Neural progenitor cell (in vitro differentiated cells): ENCODE measurements around the gene FOXK2. TPM values are rescaled to one million over a fixed set of nuclear protein-coding genes. Genes with fewer than 3 reads are reported as not detected.

Source experiments
- DNase-seq: peaks from one replicate; pipeline ENCODE4 v3.0.0-alpha.2; 2016; ENCODE audit warnings: low spot score
- H2AFZ ChIP-seq: fragments of 200-600 bp; sonication (generic); replicated peaks from 2 replicates; pipeline ENCODE4 v1.6.1; 2016; ENCODE audit warnings: antibody characterized with exemption
- H3F3A ChIP-seq: fragments of 200-600 bp; sonication (generic); 2 replicates; pipeline ENCODE4 v1.6.1; 2016; ENCODE audit warnings: antibody characterized with exemption, low read depth
- H3K27ac ChIP-seq: fragments of 200-600 bp; sonication (generic); 2 replicates; pipeline ENCODE4 v1.5.1; 2016; ENCODE audit warnings: mild to moderate bottlenecking
- H3K27me3 ChIP-seq: fragments of 200-600 bp; sonication (generic); 2 replicates; pipeline ENCODE4 v1.6.1; 2016; ENCODE audit warnings: mild to moderate bottlenecking, moderate library complexity
- H3K36me3 ChIP-seq: fragments of 200-600 bp; sonication (generic); 2 replicates; pipeline ENCODE4 v1.5.1; 2016
- H3K4me1 ChIP-seq: fragments of 200-600 bp; sonication (generic); 2 replicates; pipeline ENCODE4 v1.6.1; 2016; ENCODE audit warnings: mixed run types
- H3K4me2 ChIP-seq: fragments of 200-600 bp; sonication (generic); 2 replicates; pipeline ENCODE4 v1.6.1; 2016
- H3K4me3 ChIP-seq: fragments of 200-600 bp; sonication (generic); 2 replicates; pipeline ENCODE4 v1.5.1; 2016
- H3K79me2 ChIP-seq: fragments of 200-600 bp; sonication (generic); 2 replicates; pipeline ENCODE4 v1.6.1; 2016; ENCODE audit warnings: low read depth
- H3K9ac ChIP-seq: fragments of 200-600 bp; sonication (generic); 2 replicates; pipeline ENCODE4 v1.6.1; 2016
- H3K9me3 ChIP-seq: fragments of 200-600 bp; sonication (generic); 2 replicates; pipeline ENCODE4 v1.5.1; 2016; ENCODE audit warnings: low read depth
- H4K20me1 ChIP-seq: fragments of 200-600 bp; sonication (generic); 2 replicates; pipeline ENCODE4 v1.6.1; 2016; ENCODE audit warnings: low read depth
- H3K27ac Mint-ChIP-seq: 3 replicates; pipeline ENCODE4 v1.8.0; 2021; ENCODE audit warnings: mixed read lengths
- H3K27me3 Mint-ChIP-seq: 2 replicates; pipeline ENCODE4 v1.8.0; 2022; ENCODE audit warnings: low read depth, mild to moderate bottlenecking, inconsistent platforms, moderate library complexity, mixed read lengths; ENCODE audit not compliant: insufficient read depth
- H3K36me3 Mint-ChIP-seq: 3 replicates; pipeline ENCODE4 v1.8.0; 2021; ENCODE audit warnings: mixed read lengths
- H3K4me1 Mint-ChIP-seq: 3 replicates; pipeline ENCODE4 v1.8.0; 2021; ENCODE audit warnings: mixed read lengths
- H3K4me3 Mint-ChIP-seq: 3 replicates; pipeline ENCODE4 v1.8.0; 2021; ENCODE audit warnings: mild to moderate bottlenecking, moderate library complexity, mixed read lengths
- H3K9me3 Mint-ChIP-seq: 3 replicates; pipeline ENCODE4 v1.8.0; 2020; ENCODE audit warnings: mixed read lengths
- EZH2 ChIP-seq: fragments of 200-600 bp; sonication (generic); IDR thresholded peaks from 2 replicates; pipeline ENCODE4 v1.6.1; 2017; ENCODE audit warnings: antibody characterized with exemption, mild to moderate bottlenecking, moderate library complexity
- EZH2phosphoT487 ChIP-seq: fragments of 200-600 bp; sonication (generic); IDR thresholded peaks from 2 replicates; pipeline ENCODE4 v1.6.1; 2017; ENCODE audit warnings: antibody characterized with exemption
- total RNA-seq: library from RNA; depleted of rRNA; stranded (reverse); fragments of >200 nt; gene quantifications from 2 replicates; pipeline ENCODE4 v1.2.3, GENCODE V29; 2015; ENCODE audit warnings: low replicate concordance
- TF ChIP-seq, protein P1 (sequence below): fragments of 200-600 bp; sonication (generic); IDR thresholded peaks from 2 replicates; pipeline ENCODE4 v1.5.1; 2017; ENCODE audit warnings: antibody characterized with exemption, mild to moderate bottlenecking

FOXK2 gene
- total RNA-seq, 1 donor from 2014 or later, result 28.1 TPM

DNA sequence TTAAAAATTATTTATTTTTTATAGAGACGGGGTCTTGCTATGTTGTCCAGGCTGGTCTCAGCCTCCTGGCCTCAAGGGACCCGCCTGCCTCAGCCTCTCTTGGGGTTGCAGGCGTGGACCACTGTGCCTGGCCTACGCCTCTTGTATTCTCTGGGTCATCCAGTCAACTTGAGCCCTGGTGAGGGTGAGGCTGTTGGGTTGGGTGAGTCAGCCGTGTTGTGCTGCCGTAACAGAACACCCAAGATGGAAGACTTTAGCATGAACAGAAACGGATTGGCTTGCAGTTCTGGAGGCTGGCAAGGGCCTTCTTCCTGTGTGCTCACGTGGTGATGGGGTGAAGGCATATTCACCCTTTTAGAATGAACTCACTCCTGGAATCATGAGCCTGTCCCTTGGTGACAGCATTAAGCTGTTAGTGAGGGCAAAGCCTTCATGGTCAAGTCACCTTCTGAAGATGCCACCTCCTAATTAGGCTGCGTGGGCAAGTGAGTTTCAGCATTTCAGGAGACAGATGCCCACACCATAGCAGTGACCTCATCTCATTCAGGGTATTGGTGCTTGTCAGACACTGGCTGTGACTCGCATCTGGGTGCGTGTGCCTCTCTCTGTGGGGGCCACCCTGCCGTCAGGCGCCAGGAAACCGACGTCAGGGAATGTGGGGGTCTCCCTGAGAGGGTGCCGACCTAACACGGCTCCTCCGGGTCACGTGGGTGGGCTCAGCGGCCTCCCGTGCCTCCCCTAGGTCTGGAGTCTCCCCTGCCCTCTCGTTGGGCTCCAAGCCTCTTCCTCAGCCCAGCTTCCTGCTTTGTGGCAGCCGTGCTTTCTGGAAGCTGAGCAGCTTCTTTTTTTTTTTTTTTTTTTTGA is 79.0 kb downstream of the FOXK2 start:
- peaks cover 3% of the 10 kb centered on the region for H3K4me1 ChIP-seq
- no peak overlapping the region for H2AFZ ChIP-seq
- H3K27ac ChIP-seq, result no peak overlapping the region
- Mint-ChIP-seq H3K9me3 (no peaks in the 10 kb centered on the region), H3K36me3 (peaks cover 36% of the 10 kb centered on the region), H3K27ac (no peak overlapping the region), H3K27me3 (peaks cover 6% of the 10 kb centered on the region), H3K4me1 (peaks cover 18% of the 10 kb centered on the region), H3K4me3 (no peak overlapping the region)
- H3K4me2 ChIP-seq, result no peak overlapping the region
- no peak overlapping the region for H3K4me3 ChIP-seq
- DNase-seq, result no peak
- peaks cover 13% of the 10 kb centered on the region for H4K20me1 ChIP-seq
- H3K36me3 ChIP-seq, result no peaks in the 10 kb centered on the region
- peaks cover 7% of the 10 kb centered on the region for H3K79me2 ChIP-seq
- H3K9ac ChIP-seq, result no peak overlapping the region
- TF ChIP-seq EZH2phosphoT487, result no peak
- TF ChIP-seq EZH2, result no peak
- TF ChIP-seq, protein P1, sequence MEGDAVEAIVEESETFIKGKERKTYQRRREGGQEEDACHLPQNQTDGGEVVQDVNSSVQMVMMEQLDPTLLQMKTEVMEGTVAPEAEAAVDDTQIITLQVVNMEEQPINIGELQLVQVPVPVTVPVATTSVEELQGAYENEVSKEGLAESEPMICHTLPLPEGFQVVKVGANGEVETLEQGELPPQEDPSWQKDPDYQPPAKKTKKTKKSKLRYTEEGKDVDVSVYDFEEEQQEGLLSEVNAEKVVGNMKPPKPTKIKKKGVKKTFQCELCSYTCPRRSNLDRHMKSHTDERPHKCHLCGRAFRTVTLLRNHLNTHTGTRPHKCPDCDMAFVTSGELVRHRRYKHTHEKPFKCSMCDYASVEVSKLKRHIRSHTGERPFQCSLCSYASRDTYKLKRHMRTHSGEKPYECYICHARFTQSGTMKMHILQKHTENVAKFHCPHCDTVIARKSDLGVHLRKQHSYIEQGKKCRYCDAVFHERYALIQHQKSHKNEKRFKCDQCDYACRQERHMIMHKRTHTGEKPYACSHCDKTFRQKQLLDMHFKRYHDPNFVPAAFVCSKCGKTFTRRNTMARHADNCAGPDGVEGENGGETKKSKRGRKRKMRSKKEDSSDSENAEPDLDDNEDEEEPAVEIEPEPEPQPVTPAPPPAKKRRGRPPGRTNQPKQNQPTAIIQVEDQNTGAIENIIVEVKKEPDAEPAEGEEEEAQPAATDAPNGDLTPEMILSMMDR, result no peak
- no peaks in the 10 kb centered on the region for H3K9me3 ChIP-seq
- H3K27me3 ChIP-seq, result no peaks in the 10 kb centered on the region
- peaks cover 8% of the 10 kb centered on the region for H3F3A ChIP-seq

DNA sequence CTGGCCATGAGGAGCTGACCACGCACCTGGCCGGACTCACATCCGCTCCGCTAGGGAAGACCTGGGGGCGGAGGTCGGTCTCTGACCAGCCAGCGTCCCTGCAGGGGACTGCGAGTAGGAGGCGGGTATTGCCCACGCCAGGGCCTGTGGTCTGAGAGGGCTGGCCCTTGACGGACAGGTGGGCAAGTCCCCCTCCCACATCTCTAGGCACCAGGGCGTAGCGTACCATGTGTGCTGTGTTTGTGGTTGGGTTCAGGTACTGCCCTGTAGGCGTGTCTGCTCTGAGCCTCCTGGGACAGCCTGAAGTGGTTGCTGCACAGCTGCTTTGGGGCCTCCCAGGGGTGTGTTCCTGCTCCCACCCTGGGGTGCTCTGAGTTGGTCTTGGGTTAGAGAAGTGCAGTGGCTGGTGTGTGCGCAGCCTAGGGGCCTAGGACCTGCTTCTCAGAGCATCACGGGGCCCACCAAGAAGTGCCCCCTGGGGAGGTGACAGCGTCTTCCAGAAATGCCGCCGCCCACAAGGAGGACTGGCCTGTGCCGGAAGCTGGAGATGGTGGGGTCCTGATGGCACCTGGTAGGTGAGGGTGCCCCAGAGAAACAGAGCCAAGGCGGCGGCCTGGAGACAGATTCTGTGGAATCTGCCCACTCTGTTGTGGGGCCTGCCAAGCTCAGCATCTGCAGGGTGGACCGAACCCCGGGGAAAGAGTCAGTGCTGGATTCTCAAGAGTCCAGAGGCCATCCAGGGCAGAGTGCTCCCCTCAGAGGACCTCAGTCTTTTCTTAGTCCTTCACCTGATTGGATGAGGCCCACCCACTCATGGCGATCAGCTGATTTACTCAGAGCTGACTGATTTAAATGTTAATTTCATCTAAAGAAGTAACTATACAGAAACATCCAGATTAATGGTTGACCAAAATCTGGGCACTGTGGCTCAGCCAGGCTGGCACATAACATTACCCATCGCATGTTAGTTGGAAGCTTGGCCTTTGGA is 80.4 kb downstream of the FOXK2 start:
- no peaks in the 10 kb centered on the region for H3K4me1 ChIP-seq
- peaks cover 8% of the 10 kb centered on the region for H3F3A ChIP-seq
- no peaks in the 10 kb centered on the region for H3K9me3 Mint-ChIP-seq
- no peak overlapping the region for H3K4me3 ChIP-seq
- H3K27ac Mint-ChIP-seq, result no peak overlapping the region
- no peak overlapping the region for H3K4me2 ChIP-seq
- no peaks in the 10 kb centered on the region for H3K27me3 ChIP-seq
- H3K4me3 Mint-ChIP-seq, result no peak overlapping the region
- H3K36me3 Mint-ChIP-seq, result peaks cover 49% of the 10 kb centered on the region
- H3K27ac ChIP-seq, result no peak overlapping the region
- no peak overlapping the region for H2AFZ ChIP-seq
- H3K27me3 Mint-ChIP-seq, result peaks cover 6% of the 10 kb centered on the region
- H4K20me1 ChIP-seq, result peaks cover 13% of the 10 kb centered on the region
- no peaks in the 10 kb centered on the region for H3K36me3 ChIP-seq
- no peaks in the 10 kb centered on the region for H3K79me2 ChIP-seq
- H3K9ac ChIP-seq, result no peak overlapping the region
- TF ChIP-seq EZH2, result no peak
- no peak for TF ChIP-seq EZH2phosphoT487
- TF ChIP-seq, protein P1, result no peak
- H3K9me3 ChIP-seq, result no peaks in the 10 kb centered on the region
- no peak for DNase-seq
- peaks cover 12% of the 10 kb centered on the region for H3K4me1 Mint-ChIP-seq

DNA sequence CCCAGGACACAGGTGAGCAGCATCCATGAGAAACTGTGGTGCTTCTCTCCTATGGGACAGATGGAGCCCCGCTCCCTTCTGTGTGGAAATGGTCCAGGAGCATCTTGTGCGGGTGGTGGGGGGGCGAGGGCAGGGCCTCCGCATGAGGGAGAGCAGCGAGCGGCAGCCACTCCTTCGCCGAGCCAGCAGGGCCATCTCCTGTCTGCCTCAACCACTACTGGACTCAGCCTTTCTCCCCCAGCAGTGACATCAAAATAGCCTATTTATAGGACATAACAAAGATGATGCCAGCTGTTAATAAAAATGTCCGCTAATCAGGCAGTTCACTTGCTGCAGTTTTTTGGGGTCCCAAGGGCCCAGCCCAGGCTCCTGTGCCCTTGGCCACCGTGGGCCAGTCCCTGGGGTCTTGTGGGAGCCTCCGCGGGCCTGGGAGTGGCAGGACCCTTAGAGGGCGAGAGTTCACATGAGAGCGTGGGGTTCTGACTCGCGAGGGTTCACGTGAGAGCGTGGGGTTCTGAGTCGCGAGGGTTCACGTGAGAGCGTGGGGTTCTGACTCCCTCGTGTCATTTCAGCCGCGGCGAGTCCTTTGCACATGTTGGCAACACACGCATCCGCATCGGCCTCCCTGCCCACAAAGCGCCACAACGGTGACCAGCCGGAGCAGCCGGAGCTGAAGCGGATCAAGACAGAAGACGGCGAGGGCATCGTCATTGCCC is 81.4 kb downstream of the FOXK2 start:
- no peaks in the 10 kb centered on the region for H3K36me3 ChIP-seq
- H3K27ac ChIP-seq, result no peak overlapping the region
- no peaks in the 10 kb centered on the region for H3K4me1 ChIP-seq
- H3K36me3 Mint-ChIP-seq, result peaks cover 57% of the 10 kb centered on the region
- H3K27me3 ChIP-seq, result no peaks in the 10 kb centered on the region
- no peak overlapping the region for H3K4me2 ChIP-seq
- H3K4me3 ChIP-seq, result no peak overlapping the region
- H3K9me3 ChIP-seq, result no peaks in the 10 kb centered on the region
- H3K27ac Mint-ChIP-seq, result no peak overlapping the region
- H3K9ac ChIP-seq, result no peak overlapping the region
- no peak for DNase-seq
- H3K4me3 Mint-ChIP-seq, result no peak overlapping the region
- no peak overlapping the region for H2AFZ ChIP-seq
- peaks cover 6% of the 10 kb centered on the region for H3K27me3 Mint-ChIP-seq
- no peaks in the 10 kb centered on the region for H3K79me2 ChIP-seq
- H4K20me1 ChIP-seq, result peaks cover 17% of the 10 kb centered on the region
- TF ChIP-seq EZH2phosphoT487 (no peak), EZH2 (no peak)
- TF ChIP-seq, protein P1, result no peak
- peaks cover 17% of the 10 kb centered on the region for H3K4me1 Mint-ChIP-seq
- no peaks in the 10 kb centered on the region for H3K9me3 Mint-ChIP-seq
- H3F3A ChIP-seq, result peaks cover 14% of the 10 kb centered on the region
